K562 (cell line): Measurements from ENCODE around the gene TMEM63A. TPM values are rescaled to one million over a fixed set of nuclear protein-coding genes. Genes with fewer than 3 reads are reported as not detected.

Source experiments
- BCLAF1 ChIP-seq, 2 experiments: fragments of 450-650 bp in 1 of 2; IDR thresholded peaks; 2 replicates each; pipeline ENCODE4 v1.6.1; 2011 to 2017; ENCODE audit warnings: low read depth in 2 of 2, antibody characterized with exemption in 1 of 2, borderline replicate concordance in 1 of 2, low read length in 1 of 2, mild to moderate bottlenecking in 1 of 2, mixed read lengths in 1 of 2; ENCODE audit not compliant: control insufficient read depth in 1 of 2
- NFRKB ChIP-seq: fragments of 450-650 bp; IDR thresholded peaks from 2 replicates; pipeline ENCODE4 v1.6.1; 2016; ENCODE audit warnings: low read depth
- ZKSCAN8 ChIP-seq: fragments of 200-800 bp; sonication (Bioruptor generic); IDR thresholded peaks from 2 replicates; pipeline ENCODE4 v1.6.1; 2016; ENCODE audit warnings: missing genetic modification characterization, missing compliant biosample characterization
- ZNF518B ChIP-seq: fragments of 250-450 bp; sonication (Bioruptor Pico); IDR thresholded peaks from 2 replicates; pipeline ENCODE4 v1.5.0; 2021; ENCODE audit warnings: mild to moderate bottlenecking, moderate library complexity
- ZNF639 ChIP-seq, 2 experiments: fragments of 200-800 bp in 1 of 2; sonication (Bioruptor generic) in 1 of 2; sonication (generic) in 1 of 2; formaldehyde crosslinking in 1 of 2; IDR thresholded peaks in 1 of 2; conservative IDR thresholded peaks in 1 of 2; 2 replicates each; pipeline versions ENCODE4 v1.5.0 to v1.6.1; 2016 to 2020; ENCODE audit warnings: missing compliant biosample characterization in 1 of 2, missing genetic modification characterization in 1 of 2, missing genetic modification reagents in 1 of 2
- polyA plus RNA-seq, 8 experiments: library from polyadenylated mRNA; depleted of rRNA in 4 of 8; stranded (reverse) in 5 of 8; unstranded in 3 of 8; fragments of >200 nt; fragmentation: Nextera tagmentation in 2 of 8; fragmentation: Illumina TruSeq in 1 of 8; extraction: Ambion mirVana in 2 of 8; extraction: Trizol in 1 of 8; gene quantifications; 2 replicates each; pipeline versions ENCODE4 v1.2.1 to v1.2.3, GENCODE V29; 2011 to 2014; ENCODE audit warnings: inconsistent platforms in 1 of 8, missing spikeins in 1 of 8
- total RNA-seq, 7 experiments: library from RNA; depleted of rRNA in 6 of 7; stranded (reverse); fragments of >200 nt in 6 of 7; fragmentation: Illumina TruSeq in 2 of 7; extraction: Trizol in 2 of 7; gene quantifications; 2 replicates each; pipeline versions ENCODE4 v1.2.1 to v1.2.3, GENCODE V29; 2011 to 2021; ENCODE audit warnings: low replicate concordance in 1 of 7

TMEM63A gene
- total and polyA plus RNA-seq, 9 of the 15 experiments (the other 6 are each of a cell fraction or from before 2014, with no cell fraction given) = 2.0 to 54.6 (median 17.5) TPM

GRCh38 chr1:225891229-225891972, 9.2 kb upstream of the TMEM63A start (continued):
- no peak for TF ChIP-seq BCLAF1 (IDR thresholded peaks at IDR 0.05; ENCODE audit: borderline replicate concordance in 1 of 2, control insufficient read depth in 1 of 2, low read depth in 2 of 2, low read length in 1 of 2)
- no peak for TF ChIP-seq ZNF518B (CRISPR knock-in tag)
- no peak for TF ChIP-seq ZKSCAN8 (CRISPR knock-in tag)
- TF ChIP-seq NFRKB = no peak
- no peak for TF ChIP-seq ZNF639 (CRISPR knock-in tag; conservative IDR thresholded peaks at IDR 0.05 in 1 of 2, IDR thresholded peaks at IDR 0.05 in 1 of 2)
